Testis (tissue), 3 donors: ENCODE results near the gene TMEM135. TPM values are rescaled to one million over a fixed set of nuclear protein-coding genes. Genes with fewer than 3 reads are reported as not detected.
"Not testable (repeated sequence)": the region's sequence is repeated elsewhere in the genome, so short reads cannot be mapped to it uniquely, and the experiment has no call there.

Experiments used
- DNase-seq: peaks from one replicate; pipeline ENCODE4 v3.0.0-alpha.2; 2019
- H3K27ac ChIP-seq, 2 donors: fragments of 200-600 bp; sonication (generic); one replicate each; pipeline ENCODE4 v1.5.1; 2019
- H3K27me3 ChIP-seq: fragments of 200-600 bp; sonication (generic); one replicate; pipeline ENCODE4 v1.5.1; 2019
- H3K36me3 ChIP-seq: fragments of 200-600 bp; sonication (generic); one replicate; pipeline ENCODE4 v1.5.1; 2017; ENCODE audit warnings: low read depth; ENCODE audit errors: missing control alignments
- H3K4me1 ChIP-seq: fragments of 200-600 bp; sonication (generic); one replicate; pipeline ENCODE4 v1.5.1; 2019
- H3K4me3 ChIP-seq, 2 donors: fragments of 200-600 bp; sonication (generic); one replicate each; pipeline ENCODE4 v1.5.1; 2017 to 2019
- H3K9me3 ChIP-seq: fragments of 200-600 bp; sonication (generic); one replicate; pipeline ENCODE4 v1.5.1; 2017
- POLR2A ChIP-seq: fragments of 450-650 bp; IDR thresholded peaks from one replicate; pipeline ENCODE4 v1.6.1; 2017; ENCODE audit warnings: antibody characterized with exemption, mild to moderate bottlenecking, moderate library complexity
- WGBS, 2 donors: methylation state at CpG; one replicate each; pipeline ENCODE4 v1.1.5; 2018; 5-methylcytosine and 5-hydroxymethylcytosine counted together
- intact Hi-C: fragments of 100-400 bp; cut with DNase I; formaldehyde crosslinking; loops from one replicate; pipeline ENCODE4 v1.15.1; 2023; ENCODE audit warnings: low total_unique reads
- polyA plus RNA-seq: library from polyadenylated mRNA; stranded (reverse); fragments of 350-450 nt; fragmentation: Illumina TruSeq; extraction: RNeasy Lipid Tissue Mini Kit (QIAGEN cat#74804); gene quantifications from one replicate; pipeline ENCODE4 v1.2.3, GENCODE V29; 2014; ENCODE audit warnings: low read depth, low replicate concordance; ENCODE audit not compliant: insufficient read depth
- total RNA-seq, 2 donors: library from RNA; depleted of rRNA; stranded (reverse); fragments of >200 nt; gene quantifications; one replicate each; pipeline ENCODE4 v1.2.3, GENCODE V29; 2016
- TF ChIP-seq, protein P1 (sequence below), 3 experiments: fragments of 450-650 bp in 2 of 3; fragments of 200-600 bp in 1 of 3; sonication (generic) in 1 of 3; IDR thresholded peaks; one replicate each; pipeline ENCODE4 v1.5.1; 2016 to 2019; ENCODE audit warnings: antibody characterized with exemption in 3 of 3, mild to moderate bottlenecking in 2 of 3, moderate library complexity in 1 of 3

The TMEM135 gene
- total and polyA plus RNA-seq, 3 donors from 2014 or later = 21.3 to 59.0 (median 42.1) TPM

DNA sequence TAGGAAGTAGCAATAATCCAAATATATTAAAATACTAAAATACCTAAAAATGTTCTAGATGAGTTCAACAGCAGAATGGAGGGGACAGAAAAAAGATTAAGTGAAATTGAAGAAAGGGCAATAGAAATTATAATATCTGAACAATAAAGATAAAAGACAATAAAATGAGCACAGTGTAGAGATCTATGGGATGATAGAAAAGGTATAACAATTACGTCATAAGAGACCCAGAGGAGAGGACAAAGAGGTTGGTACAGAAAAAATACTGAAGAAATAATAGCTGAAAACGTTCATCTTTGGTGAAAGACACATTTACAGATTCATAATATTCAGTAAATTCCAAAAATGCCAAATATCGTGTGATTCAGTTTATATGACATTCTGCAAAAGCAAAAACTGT lies 143.4 kb downstream of the TMEM135 start:
- WGBS, 2 donors = 75 to 82% methylated on average over 3 of the region's 3 CpGs
- no peak for DNase-seq
- no peaks in the 10 kb centered on the region for H3K27me3 ChIP-seq
- H3K4me1 ChIP-seq = no peaks in the 10 kb centered on the region
- H3K9me3 ChIP-seq = no peaks in the 10 kb centered on the region
- no peaks in the 10 kb centered on the region for H3K36me3 ChIP-seq
- H3K4me3 ChIP-seq = no peak overlapping the region
- intact Hi-C loops = no loop called here
- TF ChIP-seq POLR2A = no peak
- TF ChIP-seq, protein P1, sequence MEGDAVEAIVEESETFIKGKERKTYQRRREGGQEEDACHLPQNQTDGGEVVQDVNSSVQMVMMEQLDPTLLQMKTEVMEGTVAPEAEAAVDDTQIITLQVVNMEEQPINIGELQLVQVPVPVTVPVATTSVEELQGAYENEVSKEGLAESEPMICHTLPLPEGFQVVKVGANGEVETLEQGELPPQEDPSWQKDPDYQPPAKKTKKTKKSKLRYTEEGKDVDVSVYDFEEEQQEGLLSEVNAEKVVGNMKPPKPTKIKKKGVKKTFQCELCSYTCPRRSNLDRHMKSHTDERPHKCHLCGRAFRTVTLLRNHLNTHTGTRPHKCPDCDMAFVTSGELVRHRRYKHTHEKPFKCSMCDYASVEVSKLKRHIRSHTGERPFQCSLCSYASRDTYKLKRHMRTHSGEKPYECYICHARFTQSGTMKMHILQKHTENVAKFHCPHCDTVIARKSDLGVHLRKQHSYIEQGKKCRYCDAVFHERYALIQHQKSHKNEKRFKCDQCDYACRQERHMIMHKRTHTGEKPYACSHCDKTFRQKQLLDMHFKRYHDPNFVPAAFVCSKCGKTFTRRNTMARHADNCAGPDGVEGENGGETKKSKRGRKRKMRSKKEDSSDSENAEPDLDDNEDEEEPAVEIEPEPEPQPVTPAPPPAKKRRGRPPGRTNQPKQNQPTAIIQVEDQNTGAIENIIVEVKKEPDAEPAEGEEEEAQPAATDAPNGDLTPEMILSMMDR (IDR thresholded peaks at IDR 0.05) = no peak
- no peak overlapping the region for H3K27ac ChIP-seq

GRCh38 chr11:87185228-87185627 lies 147.5 kb downstream of the TMEM135 start:
- WGBS, 2 donors = 87 to 95% methylated on average over 2 of the region's 2 CpGs
- Histone ChIP-seq H3K9me3 (no peaks in the 10 kb centered on the region), H3K4me3 (no peak overlapping the region), H3K36me3 (no peaks in the 10 kb centered on the region), H3K4me1 (no peaks in the 10 kb centered on the region), H3K27me3 (no peaks in the 10 kb centered on the region), H3K27ac (no peak overlapping the region)
- intact Hi-C loops = no loop called here
- no peak for DNase-seq
- no peak for TF ChIP-seq POLR2A
- TF ChIP-seq, protein P1 (IDR thresholded peaks at IDR 0.05) = no peak

GRCh38 chr11:87187076-87187475 lies 149.3 kb downstream of the TMEM135 start:
- no peak overlapping the region for H3K4me3 ChIP-seq
- WGBS, 2 donors = 81 to 86% methylated on average over 2 of the region's 2 CpGs
- intact Hi-C loops = no loop called here
- H3K9me3 ChIP-seq = no peaks in the 10 kb centered on the region
- no peak for TF ChIP-seq POLR2A
- TF ChIP-seq, protein P1 (IDR thresholded peaks at IDR 0.05) = no peak
- DNase-seq = no peak
- no peaks in the 10 kb centered on the region for H3K4me1 ChIP-seq
- H3K27ac ChIP-seq = no peak overlapping the region
- no peaks in the 10 kb centered on the region for H3K27me3 ChIP-seq
- H3K36me3 ChIP-seq = no peaks in the 10 kb centered on the region

- intact Hi-C loops = no loop called here
- Histone ChIP-seq H3K36me3 (no peaks in the 10 kb centered on the region), H3K4me1 (no peaks in the 10 kb centered on the region), H3K9me3 (no peaks in the 10 kb centered on the region), H3K27me3 (no peaks in the 10 kb centered on the region), H3K4me3 (no peak overlapping the region), H3K27ac (no peak overlapping the region)
- 67 to 99% methylated on average over 2 of the region's 2 CpGs for WGBS, 2 donors
- DNase-seq = no peak
- no peak for TF ChIP-seq POLR2A
- TF ChIP-seq, protein P1 (IDR thresholded peaks at IDR 0.05) = no peak
These were observed 150.2 kb downstream of the TMEM135 start for GRCh38 chr11:87187930-87188329.

DNA sequence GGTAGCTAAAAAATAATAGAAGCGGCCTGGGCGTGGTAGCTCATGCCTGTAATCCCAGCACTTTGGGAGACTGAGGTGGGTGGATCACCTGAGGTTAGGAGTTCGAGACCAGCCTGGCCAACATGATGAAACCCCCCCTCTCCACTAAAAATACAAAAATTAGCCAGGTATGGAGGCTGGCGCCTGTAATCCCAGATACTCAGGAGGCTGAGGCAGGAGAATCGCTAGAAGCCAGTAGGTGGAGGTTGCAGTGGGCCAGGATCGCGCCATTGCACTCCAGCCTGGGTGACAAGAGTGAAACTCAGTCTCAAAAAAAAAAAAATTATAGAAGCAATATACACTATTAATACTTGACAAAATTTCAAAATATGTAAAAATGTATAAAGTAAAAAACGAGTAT lies 150.7 kb downstream of the TMEM135 start:
- WGBS, 2 donors = 95 to 99% methylated on average over 8 of the region's 8 CpGs
- H3K36me3 ChIP-seq, H3K4me1 ChIP-seq, H3K27me3 ChIP-seq, H3K4me3 ChIP-seq, H3K9me3 ChIP-seq, DNase-seq, intact Hi-C loops, H3K27ac ChIP-seq: not testable (repeated sequence)

DNA sequence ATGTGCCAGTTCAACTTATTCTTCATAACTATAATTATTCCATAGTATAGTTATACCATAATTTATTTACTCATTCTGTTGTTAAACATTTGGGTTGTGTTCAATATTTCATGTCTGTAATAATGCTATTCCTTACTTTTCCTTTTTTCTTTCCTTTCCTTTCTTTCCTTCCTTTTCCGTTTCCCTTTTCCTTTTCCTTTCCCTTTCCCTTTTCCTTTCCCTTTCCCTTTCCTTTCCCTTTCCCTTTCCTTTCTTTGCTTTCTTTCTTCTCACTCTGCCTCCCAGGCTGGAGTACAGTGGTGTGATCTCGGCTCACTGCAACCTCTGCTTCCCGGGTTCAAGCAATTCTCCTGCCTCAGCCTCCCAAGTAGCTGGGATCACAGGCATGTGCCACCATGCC lies 151.2 kb downstream of the TMEM135 start:
- H3K36me3 ChIP-seq, intact Hi-C loops, H3K27me3 ChIP-seq, DNase-seq, H3K9me3 ChIP-seq, H3K4me3 ChIP-seq, H3K27ac ChIP-seq, H3K4me1 ChIP-seq: not testable (repeated sequence)
- WGBS, 2 donors = 95 to 96% methylated on average over 3 of the region's 3 CpGs
